Progenitor cell of endocrine pancreas (in vitro differentiated cells): Measurements from ENCODE around the gene SLX4. TPM values are rescaled to one million over a fixed set of nuclear protein-coding genes. Genes with fewer than 3 reads are reported as not detected.

Experiments used
- DNase-seq: peaks from one replicate; pipeline ENCODE4 v3.0.0; 2021; ENCODE audit warnings: low spot score; ENCODE audit not compliant: unreplicated experiment
- H3K27ac Mint-ChIP-seq: 2 replicates; pipeline ENCODE4 v1.8.0; 2021; ENCODE audit warnings: mild to moderate bottlenecking, moderate library complexity, mixed read lengths
- H3K27me3 Mint-ChIP-seq: 2 replicates; pipeline ENCODE4 v1.8.0; 2021; ENCODE audit warnings: mixed read lengths
- H3K36me3 Mint-ChIP-seq: 2 replicates; pipeline ENCODE4 v1.8.0; 2022; ENCODE audit warnings: mixed read lengths; ENCODE audit not compliant: insufficient read depth
- H3K4me1 Mint-ChIP-seq: 2 replicates; pipeline ENCODE4 v1.8.0; 2021; ENCODE audit warnings: low read depth, mixed read lengths
- H3K4me3 Mint-ChIP-seq: 2 replicates; pipeline ENCODE4 v1.8.0; 2021; ENCODE audit warnings: low read depth, mild to moderate bottlenecking, moderate library complexity, mixed read lengths
- H3K9me3 Mint-ChIP-seq: 2 replicates; pipeline ENCODE4 v1.8.0; 2021; ENCODE audit warnings: low read depth, mixed read lengths
- total RNA-seq: library from RNA; stranded (reverse); gene quantifications from 2 replicates; pipeline ENCODE4 v1.2.1, GENCODE V29; 2021
- TF ChIP-seq, protein P1 (sequence below): fragments of 200-600 bp; sonication (generic); IDR thresholded peaks from one replicate; pipeline ENCODE4 v1.5.0; 2021; ENCODE audit warnings: antibody characterized with exemption, mild to moderate bottlenecking; ENCODE audit not compliant: unreplicated experiment

Gene SLX4
- total RNA-seq, 1 donor from 2014 or later = 14.0 TPM

DNA sequence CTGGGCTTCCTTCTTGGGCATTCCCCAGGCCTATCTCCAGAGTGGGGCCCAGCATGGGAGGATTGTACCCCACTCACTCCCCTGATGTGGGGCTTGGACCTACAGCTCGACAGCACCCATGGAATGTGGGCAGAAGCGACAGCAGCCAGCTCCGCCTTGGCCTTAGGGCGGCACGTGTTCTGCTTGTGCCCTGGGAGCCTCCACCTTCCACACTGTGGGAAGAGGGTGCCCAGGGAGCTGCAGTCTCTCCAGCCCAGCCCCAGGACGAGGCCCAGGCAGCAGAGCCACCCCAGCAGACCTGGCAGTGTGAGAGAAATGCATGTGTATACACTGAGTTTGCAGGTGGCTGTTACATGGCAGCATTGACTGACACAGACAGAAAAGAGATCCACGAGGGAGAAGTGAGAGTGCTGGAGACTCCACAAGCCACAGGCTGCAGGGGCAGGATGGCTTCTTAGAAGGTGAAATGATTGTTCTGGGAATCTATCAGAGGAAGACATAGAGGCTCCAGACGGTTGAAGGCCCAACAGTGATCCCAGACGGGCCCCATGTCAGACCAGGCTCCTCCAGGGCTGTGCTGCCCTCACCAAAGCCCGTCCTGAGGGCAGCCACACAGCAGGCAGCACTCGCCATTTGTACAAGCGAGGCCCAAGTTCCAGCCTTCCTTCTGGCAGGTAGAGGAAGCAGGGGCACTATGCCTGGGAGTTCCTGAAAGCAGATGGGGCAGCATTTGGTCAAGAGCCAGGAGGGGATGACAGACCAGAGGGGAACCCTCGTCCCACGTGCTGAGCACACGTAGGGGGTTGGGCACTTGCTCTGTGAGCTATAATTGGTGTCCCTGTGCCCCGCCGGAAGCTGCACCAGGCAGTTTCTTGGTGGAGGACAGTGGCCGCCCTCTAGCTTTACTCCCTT lies 40.3 kb upstream of the SLX4 start:
- no peak for DNase-seq
- H3K4me1 Mint-ChIP-seq = peaks cover 15% of the 10 kb centered on the region
- no peaks in the 10 kb centered on the region for H3K27me3 Mint-ChIP-seq
- H3K9me3 Mint-ChIP-seq = no peaks in the 10 kb centered on the region
- peaks cover 8% of the 10 kb centered on the region for H3K36me3 Mint-ChIP-seq
- TF ChIP-seq, protein P1, sequence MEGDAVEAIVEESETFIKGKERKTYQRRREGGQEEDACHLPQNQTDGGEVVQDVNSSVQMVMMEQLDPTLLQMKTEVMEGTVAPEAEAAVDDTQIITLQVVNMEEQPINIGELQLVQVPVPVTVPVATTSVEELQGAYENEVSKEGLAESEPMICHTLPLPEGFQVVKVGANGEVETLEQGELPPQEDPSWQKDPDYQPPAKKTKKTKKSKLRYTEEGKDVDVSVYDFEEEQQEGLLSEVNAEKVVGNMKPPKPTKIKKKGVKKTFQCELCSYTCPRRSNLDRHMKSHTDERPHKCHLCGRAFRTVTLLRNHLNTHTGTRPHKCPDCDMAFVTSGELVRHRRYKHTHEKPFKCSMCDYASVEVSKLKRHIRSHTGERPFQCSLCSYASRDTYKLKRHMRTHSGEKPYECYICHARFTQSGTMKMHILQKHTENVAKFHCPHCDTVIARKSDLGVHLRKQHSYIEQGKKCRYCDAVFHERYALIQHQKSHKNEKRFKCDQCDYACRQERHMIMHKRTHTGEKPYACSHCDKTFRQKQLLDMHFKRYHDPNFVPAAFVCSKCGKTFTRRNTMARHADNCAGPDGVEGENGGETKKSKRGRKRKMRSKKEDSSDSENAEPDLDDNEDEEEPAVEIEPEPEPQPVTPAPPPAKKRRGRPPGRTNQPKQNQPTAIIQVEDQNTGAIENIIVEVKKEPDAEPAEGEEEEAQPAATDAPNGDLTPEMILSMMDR = no peak
- peak overlapping the region; percentile 69 for H3K27ac Mint-ChIP-seq
- no peak overlapping the region for H3K4me3 Mint-ChIP-seq

DNA sequence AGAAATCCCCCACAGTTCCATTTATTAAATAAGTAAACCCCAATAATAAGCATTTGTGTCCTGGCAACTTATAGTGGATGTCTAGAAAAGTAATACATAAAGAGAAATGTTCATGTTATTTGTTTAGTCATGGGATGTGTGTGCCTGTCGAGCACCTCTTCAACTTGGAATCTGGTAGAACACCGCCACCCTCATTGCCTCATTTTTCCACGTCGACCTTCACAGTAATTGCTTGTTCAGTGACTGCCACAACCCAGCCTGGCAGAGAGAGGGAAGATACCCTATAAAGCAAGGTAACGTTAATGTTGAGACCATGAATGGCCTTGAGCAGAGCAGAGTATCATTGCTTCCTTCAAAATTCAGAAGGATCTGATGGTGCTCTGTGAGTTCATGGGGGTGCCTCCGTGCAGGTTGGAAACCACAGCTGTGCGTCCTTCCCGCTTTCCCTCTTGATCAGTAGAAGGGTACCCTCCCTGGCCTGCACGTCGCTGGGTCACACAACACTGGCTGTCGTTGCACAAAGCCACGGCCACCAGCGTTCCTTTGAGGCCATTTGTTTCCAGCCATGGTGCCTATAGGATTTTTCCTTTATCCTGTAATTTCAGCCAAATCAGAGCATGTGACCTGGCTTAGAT lies 39.3 kb upstream of the SLX4 start:
- H3K27me3 Mint-ChIP-seq = no peaks in the 10 kb centered on the region
- no peak for DNase-seq
- H3K4me1 Mint-ChIP-seq = peaks cover 24% of the 10 kb centered on the region
- TF ChIP-seq, protein P1 = no peak
- H3K9me3 Mint-ChIP-seq = no peaks in the 10 kb centered on the region
- H3K27ac Mint-ChIP-seq = peak overlapping the region; percentile 69
- peaks cover 10% of the 10 kb centered on the region for H3K36me3 Mint-ChIP-seq
- no peak overlapping the region for H3K4me3 Mint-ChIP-seq

DNA sequence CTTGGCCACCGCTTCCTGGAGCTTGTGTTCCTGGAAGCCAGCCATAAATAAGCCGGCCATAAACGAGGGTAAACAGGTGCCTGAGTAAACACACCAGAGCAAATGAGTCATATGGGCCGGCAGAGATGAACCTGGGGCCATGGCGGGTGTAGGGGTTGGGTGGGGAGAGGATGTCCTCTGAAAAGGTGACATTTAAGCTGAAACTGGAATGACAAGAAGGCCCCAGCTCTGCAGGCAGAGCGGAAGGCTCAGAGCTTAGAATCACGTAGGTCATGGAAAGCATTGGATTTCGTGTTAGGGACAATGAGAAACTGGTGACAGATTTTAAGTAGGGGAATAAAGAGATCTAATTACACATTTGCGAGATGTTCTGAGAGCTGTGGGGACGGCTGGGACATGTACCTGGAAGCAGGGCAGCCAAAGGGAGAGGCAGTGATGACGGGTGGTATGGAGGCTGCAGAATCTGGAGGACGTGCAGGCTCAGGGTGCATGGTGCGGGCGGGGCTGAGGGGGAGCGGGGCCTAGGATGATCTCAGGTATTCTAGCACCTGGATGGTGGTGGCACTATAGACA lies 35.0 kb upstream of the SLX4 start:
- TF ChIP-seq, protein P1 = no peak
- Mint-ChIP-seq H3K27me3 (no peaks in the 10 kb centered on the region), H3K27ac (peak overlapping the region; percentile 91), H3K4me1 (peaks cover 16% of the 10 kb centered on the region), H3K9me3 (no peaks in the 10 kb centered on the region), H3K4me3 (no peak overlapping the region), H3K36me3 (peaks cover 4% of the 10 kb centered on the region)
- no peak for DNase-seq

DNA sequence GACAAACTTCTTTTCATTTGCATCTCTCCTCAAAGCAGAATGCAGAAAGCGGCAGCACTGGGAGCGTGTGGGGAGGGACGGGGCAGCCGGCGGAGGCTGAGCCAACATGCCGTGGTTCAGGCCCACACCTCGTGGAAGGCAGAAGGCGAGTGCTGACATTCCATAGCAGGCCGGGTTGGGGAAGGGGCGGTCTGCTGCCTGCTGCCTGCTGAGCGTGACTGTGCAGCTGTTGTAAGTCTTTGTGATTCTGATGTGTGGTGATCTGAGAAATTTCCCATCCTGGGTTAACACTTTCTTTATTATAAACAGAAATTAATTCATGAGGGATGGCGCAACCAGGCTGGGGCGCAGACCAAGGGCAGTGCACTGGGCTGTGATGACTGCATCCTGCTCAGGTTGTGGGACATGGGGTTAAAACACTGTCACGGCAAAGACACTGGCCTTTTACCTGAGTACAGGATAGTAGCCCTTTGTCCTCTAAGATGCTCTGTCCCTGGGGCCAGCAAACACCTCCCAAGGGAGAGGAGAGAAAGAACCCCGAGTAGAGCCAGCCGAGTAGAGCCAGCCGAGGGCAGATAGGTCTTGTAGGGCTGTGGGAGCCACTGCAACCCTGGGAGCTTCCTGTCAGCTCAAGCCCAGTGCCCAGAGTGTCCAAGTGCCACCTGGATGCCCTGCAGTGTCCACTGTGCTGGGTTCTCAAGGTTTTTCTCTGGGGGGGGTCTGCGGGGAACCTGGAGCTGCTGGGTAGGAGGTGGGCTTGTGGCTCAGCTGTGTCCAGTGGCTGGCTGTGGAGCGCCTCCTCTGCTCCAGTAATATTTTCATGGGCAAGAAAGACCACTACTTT lies 34.3 kb upstream of the SLX4 start:
- no peaks in the 10 kb centered on the region for H3K9me3 Mint-ChIP-seq
- no peak for DNase-seq
- no peaks in the 10 kb centered on the region for H3K27me3 Mint-ChIP-seq
- no peak overlapping the region for H3K4me3 Mint-ChIP-seq
- peak overlapping the region; percentile 91 for H3K27ac Mint-ChIP-seq
- TF ChIP-seq, protein P1 = no peak
- H3K4me1 Mint-ChIP-seq = peaks cover 16% of the 10 kb centered on the region
- H3K36me3 Mint-ChIP-seq = peaks cover 2% of the 10 kb centered on the region

DNA sequence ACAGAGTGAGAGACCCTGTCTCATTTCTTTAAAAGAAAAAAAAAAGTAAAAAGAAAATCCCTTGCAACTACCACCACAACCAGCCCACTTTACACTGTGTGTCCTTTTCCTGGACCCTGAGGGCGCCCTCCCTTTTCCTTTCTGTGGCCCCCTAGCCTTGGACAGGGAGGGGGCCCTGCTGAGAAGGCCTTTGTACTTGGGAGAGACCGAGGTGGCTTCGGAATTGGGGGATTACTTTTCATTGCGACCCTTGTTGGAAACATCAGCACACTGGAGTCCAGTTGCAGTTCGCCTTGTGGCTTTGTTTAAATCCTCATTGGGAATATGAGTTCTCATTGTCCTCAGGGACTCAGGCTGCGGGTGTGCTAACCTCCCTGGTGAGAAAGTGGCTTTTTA lies 33.7 kb upstream of the SLX4 start:
- Mint-ChIP-seq H3K4me3 (no peak overlapping the region), H3K36me3 (peaks cover 2% of the 10 kb centered on the region), H3K27ac (peak overlapping the region; percentile 91), H3K9me3 (no peaks in the 10 kb centered on the region), H3K27me3 (no peaks in the 10 kb centered on the region), H3K4me1 (peaks cover 16% of the 10 kb centered on the region)
- TF ChIP-seq, protein P1 = no peak
- no peak for DNase-seq
